SK-N-SH (cell line): ENCODE results near the gene CENPU. TPM values are rescaled to one million over a fixed set of nuclear protein-coding genes. Genes with fewer than 3 reads are reported as not detected.

Experiments used
- CTCF ChIA-PET: fragments of 300-600, 350-600 bp; formaldehyde crosslinking; extraction: SDS; loops from one replicate; lab custom pipeline; 2021; lab: Yijun Ruan, JAX
- POLR2A ChIA-PET: fragments of 350-600 bp; sonication (Branson Sonifier 250); formaldehyde crosslinking; extraction: SDS; loops from one replicate; lab custom pipeline; 2020; ENCODE audit warnings: antibody characterized with exemption, inconsistent platforms; lab: Yijun Ruan, JAX
- DNase-seq: peaks from one replicate; pipeline ENCODE4 v3.0.0; 2012
- H2AFZ ChIP-seq: fragments of 200-600 bp; sonication (generic); 2 replicates; pipeline ENCODE4 v1.8.1; 2016; ENCODE audit warnings: antibody characterized with exemption, mild to moderate bottlenecking, low read depth
- H3F3A ChIP-seq: fragments of 200-600 bp; sonication (generic); replicated peaks from 2 replicates; pipeline ENCODE3; 2016; ENCODE audit warnings: antibody characterized with exemption, mild to moderate bottlenecking; ENCODE audit not compliant: insufficient read depth
- H3K27ac ChIP-seq, 2 experiments: fragments of 200-500 bp in 1 of 2; fragments of 200-600 bp in 1 of 2; sonication (Bioruptor generic) in 1 of 2; sonication (generic), shearing (Covaris generic) in 1 of 2; 2 replicates each; pipeline versions ENCODE4 v1.5.1 to v1.6.1; 2014 to 2016; ENCODE audit warnings: low read depth in 2 of 2, inconsistent platforms in 1 of 2, low read length in 1 of 2, mild to moderate bottlenecking in 1 of 2, mixed read lengths in 1 of 2
- H3K27me3 ChIP-seq: fragments of 200-600 bp; sonication (generic), shearing (Covaris generic); 2 replicates; pipeline ENCODE4 v1.6.1; 2016; ENCODE audit warnings: mixed run types; ENCODE audit not compliant: insufficient read depth
- H3K36me3 ChIP-seq, 2 experiments: fragments of 200-500 bp in 1 of 2; fragments of 200-600 bp in 1 of 2; sonication (Bioruptor generic) in 1 of 2; sonication (generic) in 1 of 2; replicated peaks in 1 of 2; 2 replicates each; pipeline versions ENCODE3 to v1.5.1; 2014 to 2016; ENCODE audit warnings: low read length in 1 of 2, mild to moderate bottlenecking in 1 of 2; ENCODE audit not compliant: insufficient read depth in 2 of 2, control insufficient read depth in 1 of 2
- H3K4me1 ChIP-seq, 2 experiments: fragments of 200-500 bp in 1 of 2; fragments of 200-600 bp in 1 of 2; sonication (Bioruptor generic) in 1 of 2; sonication (generic), shearing (Covaris generic) in 1 of 2; 2 replicates each; pipeline versions ENCODE4 v1.5.1 to v1.6.1; 2014 to 2016; ENCODE audit warnings: low read depth in 1 of 2, low read length in 1 of 2, mixed run types in 1 of 2; ENCODE audit not compliant: insufficient read depth in 2 of 2, control insufficient read depth in 1 of 2
- H3K4me2 ChIP-seq: fragments of 200-600 bp; sonication (generic), shearing (Covaris generic); 2 replicates; pipeline ENCODE4 v1.6.1; 2017; ENCODE audit warnings: mixed run types
- H3K4me3 ChIP-seq, 2 experiments: fragments of 200-500 bp in 1 of 2; fragments of 200-600 bp in 1 of 2; sonication (Bioruptor generic) in 1 of 2; sonication (generic), shearing (Covaris generic) in 1 of 2; 2 replicates each; pipeline versions ENCODE4 v1.5.1 to v1.8.1; 2014 to 2016; ENCODE audit warnings: low read depth in 2 of 2, inconsistent platforms in 1 of 2, low read length in 1 of 2, mild to moderate bottlenecking in 1 of 2, mixed read lengths in 1 of 2, moderate library complexity in 1 of 2
- H3K79me2 ChIP-seq: fragments of 200-600 bp; sonication (generic); 2 replicates; pipeline ENCODE4 v1.8.1; 2017; ENCODE audit warnings: mild to moderate bottlenecking; ENCODE audit not compliant: insufficient read depth
- H3K9ac ChIP-seq: fragments of 200-600 bp; sonication (generic); 2 replicates; pipeline ENCODE4 v1.6.1; 2017; ENCODE audit warnings: mixed run types
- H3K9me2 ChIP-seq: fragments of 200-600 bp; sonication (generic); 2 replicates; pipeline ENCODE4 v1.6.1; 2017; ENCODE audit warnings: mixed run types
- H3K9me3 ChIP-seq: fragments of 200-600 bp; sonication (generic); 2 replicates; pipeline ENCODE4 v1.6.1; 2017; ENCODE audit warnings: mixed run types, mild to moderate bottlenecking, moderate library complexity
- H4K20me1 ChIP-seq: fragments of 200-600 bp; sonication (generic); 2 replicates; pipeline ENCODE4 v1.6.1; 2017; ENCODE audit warnings: mild to moderate bottlenecking, mixed run types; ENCODE audit not compliant: insufficient read depth
- CHD2 ChIP-seq: fragments of 150-350 bp; IDR thresholded peaks from 2 replicates; pipeline ENCODE4 v1.6.1; 2018; ENCODE audit warnings: low read length; ENCODE audit not compliant: partially characterized antibody
- CTCF ChIP-seq: fragments of 200-600 bp; sonication (generic); IDR thresholded peaks from 2 replicates; pipeline ENCODE4 v1.6.1; 2017; ENCODE audit warnings: antibody characterized with exemption, mild to moderate bottlenecking, moderate library complexity
- ELF1 ChIP-seq: IDR thresholded peaks from 2 replicates; pipeline ENCODE4 v1.4.0; 2012
- EP300 ChIP-seq, 2 experiments: IDR thresholded peaks; 2 replicates each; pipeline versions ENCODE4 v1.4.0 to v1.6.1; 2012; ENCODE audit warnings: borderline replicate concordance in 1 of 2, low read depth in 1 of 2, low read length in 1 of 2
- EZH2phosphoT487 ChIP-seq: fragments of 200-600 bp; sonication (generic); IDR thresholded peaks from 2 replicates; pipeline ENCODE4 v1.6.1; 2017; ENCODE audit warnings: low read depth, mixed run types, mild to moderate bottlenecking, antibody characterized with exemption, moderate library complexity, borderline replicate concordance
- FOXJ3 ChIP-seq: sonication (generic); formaldehyde crosslinking; IDR thresholded peaks from 2 replicates; pipeline ENCODE4 v1.5.1; 2020; ENCODE audit warnings: mild to moderate bottlenecking, missing genetic modification reagents
- FOXM1 ChIP-seq: IDR thresholded peaks from 2 replicates; pipeline ENCODE4 v1.4.0; 2012; ENCODE audit warnings: low read depth, mild to moderate bottlenecking
- GABPA ChIP-seq: IDR thresholded peaks from 2 replicates; pipeline ENCODE4 v1.4.0; 2012; ENCODE audit warnings: low read depth, mild to moderate bottlenecking
- GATA2 ChIP-seq: sonication (generic); formaldehyde crosslinking; IDR thresholded peaks from 2 replicates; pipeline ENCODE4 v1.5.0; 2020; ENCODE audit warnings: mild to moderate bottlenecking, missing genetic modification reagents
- JUND ChIP-seq: IDR thresholded peaks from 2 replicates; pipeline ENCODE4 v1.4.0; 2012
- MAX ChIP-seq: IDR thresholded peaks from 2 replicates; pipeline ENCODE4 v1.4.0; 2012; ENCODE audit warnings: low read depth
- MEF2A ChIP-seq: IDR thresholded peaks from 2 replicates; pipeline ENCODE4 v1.4.0; 2012; ENCODE audit warnings: low read depth, borderline replicate concordance
- MXI1 ChIP-seq: IDR thresholded peaks from 2 replicates; pipeline ENCODE4 v1.6.1; 2012; ENCODE audit warnings: mild to moderate bottlenecking, low read depth, low read length, improper control_type of control experiment
- NFIC ChIP-seq: IDR thresholded peaks from 2 replicates; pipeline ENCODE4 v1.4.0; 2012; ENCODE audit warnings: borderline replicate concordance
- NRF1 ChIP-seq: IDR thresholded peaks from 2 replicates; pipeline ENCODE4 v1.6.1; 2012; ENCODE audit warnings: low read depth, mild to moderate bottlenecking, low read length
- PBX3 ChIP-seq: IDR thresholded peaks from 2 replicates; pipeline ENCODE4; 2012
- RAD21 ChIP-seq: IDR thresholded peaks from 2 replicates; pipeline ENCODE4 v1.6.1; 2012; ENCODE audit warnings: mild to moderate bottlenecking, low read length
- RCOR1 ChIP-seq: fragments of 150-350 bp; IDR thresholded peaks from 2 replicates; pipeline ENCODE4 v1.6.1; 2017; ENCODE audit warnings: antibody characterized with exemption, low read length
- TAF1 ChIP-seq: IDR thresholded peaks from 2 replicates; pipeline ENCODE4 v1.6.1; 2012; ENCODE audit warnings: low read depth, mild to moderate bottlenecking, low read length, moderate library complexity, borderline replicate concordance
- TCF12 ChIP-seq: IDR thresholded peaks from 2 replicates; pipeline ENCODE4 v1.4.0; 2012
- YY1 ChIP-seq: IDR thresholded peaks from 2 replicates; pipeline ENCODE4 v1.4.0; 2012; ENCODE audit warnings: low read depth, mild to moderate bottlenecking
- ZBTB33 ChIP-seq: IDR thresholded peaks from 2 replicates; pipeline ENCODE4 v1.4.0; 2012; ENCODE audit warnings: low read depth, borderline replicate concordance
- whole genome bisulfite sequencing: methylation state at CpG from one replicate; pipeline ENCODE4 v1.1.6; 2017; ENCODE audit warnings: low lambda C conversion rate; 5-methylcytosine and 5-hydroxymethylcytosine counted together
- polyA plus RNA-seq, 3 experiments: library from polyadenylated mRNA; depleted of rRNA; stranded (reverse); fragments of >200 nt; gene quantifications; 2 replicates each; pipeline ENCODE4 v1.2.3, GENCODE V29; 2012

CENPU gene
- polyA plus RNA-seq, 1 of the 3 experiments (the other 2 are of a cell fraction) = 8.7 TPM

- TF ChIP-seq CTCF = peak; percentile 22; the same call in 1 of the 2 replicates
- TF ChIP-seq RAD21 = peak; percentile 52
- no peak for TF ChIP-seq CHD2
- no peak for TF ChIP-seq TCF12
- TF ChIP-seq MXI1 = peak; percentile 34
- peak; percentile 90 for TF ChIP-seq TAF1
- peak; percentile 27; the same call in 1 of the 2 replicates for TF ChIP-seq NFIC
- 0 out of 2 replicates have a peak, but pooled peaks have one; percentile 32 for TF ChIP-seq PBX3
- TF ChIP-seq NRF1 = peak; percentile 41
- no peak for TF ChIP-seq FOXJ3 (CRISPR knock-in tag)
- no peak for TF ChIP-seq JUND
These were observed 84.6 kb downstream of the CENPU start, which contains the start of the genes CASP3 and PRIMPOL (continued) for GRCh38 chr4:184649026-184649970.

- peak overlapping the region; percentile 72; the same call in 1 of the 2 replicates for H2AFZ ChIP-seq
- no peaks in the 10 kb centered on the region for H3K27me3 ChIP-seq
- peaks cover 64% of the 10 kb centered on the region for H3K79me2 ChIP-seq
- no peaks in the 10 kb centered on the region for H3K9me2 ChIP-seq
- H3F3A ChIP-seq = peaks cover 7% of the 10 kb centered on the region
- peak; percentile 62 for DNase-seq
- H3K4me1 ChIP-seq = peaks cover 26 to 27% of the 10 kb centered on the region in 2 experiments; a peak in 3 of 4 replicates
- peaks cover 12 to 15% of the 10 kb centered on the region in 2 experiments for H3K36me3 ChIP-seq
- H3K27ac ChIP-seq = peak overlapping the region; percentile 91 to 94
- no peak for TF ChIP-seq MEF2A
- no peak for TF ChIP-seq TAF1
- TF ChIP-seq MAX = no peak
- TF ChIP-seq GATA2 (CRISPR knock-in tag) = no peak
- TF ChIP-seq FOXM1 = no peak
- no peak; the same call in 1 of the 2 replicates for TF ChIP-seq ELF1
- TF ChIP-seq MXI1 = no peak
- no peak for TF ChIP-seq NFIC
- TF ChIP-seq RCOR1 = no peak
- TF ChIP-seq EP300 (IDR thresholded peaks at IDR 0.05; ENCODE audit: borderline replicate concordance in 1 of 2, low read depth in 1 of 2, low read length in 1 of 2) = no peak
- 0 out of 2 replicates have a peak, but pooled peaks have one; percentile 4 for TF ChIP-seq YY1
- TF ChIP-seq NRF1 = no peak
- no peak for TF ChIP-seq EZH2phosphoT487
- peak; percentile 18; the same call in 1 of the 2 replicates for TF ChIP-seq GABPA
- TF ChIP-seq ZBTB33 = no peak
- 2% methylated on average over 44 of the region's 52 CpGs for WGBS
- H3K9ac ChIP-seq = peak overlapping the region; percentile 97
- ChIA-PET POLR2A (interaction anchor here (0.6 to 1.3 kb wide), 5 partner anchors 43 to 494 kb away, joined by 3 to 5 read pairs (median 4); partner anchors contain the start of genes CENPU, IRF2 and SLC25A4), CTCF (interaction anchor here (0.7 to 3.0 kb wide), 7 partner anchors 76 to 448 kb away, joined by 3 to 16 read pairs (median 4); no protein-coding TSS in a partner anchor)
- H4K20me1 ChIP-seq = peaks cover 23% of the 10 kb centered on the region; the same call in 1 of the 2 replicates
- peak overlapping the region; percentile 92 for H3K4me2 ChIP-seq
- no peaks in the 10 kb centered on the region for H3K9me3 ChIP-seq
- H3K4me3 ChIP-seq = peak overlapping the region; percentile 72 to 86
These were observed 85.4 kb downstream of the CENPU start for GRCh38 chr4:184648313-184649025.
